Osteoblast (primary cell): ENCODE measurements around the gene SQSTM1. TPM values are rescaled to one million over a fixed set of nuclear protein-coding genes. Genes with fewer than 3 reads are reported as not detected.

Source experiments
- small RNA-seq: library from RNA; depleted of rRNA; stranded (forward); fragments of <200 nt; gene quantifications from one replicate; pipeline ENCODE3, GENCODE V24; 2012
- total RNA-seq: library from RNA; depleted of rRNA; stranded (reverse); fragments of >200 nt; gene quantifications from 2 replicates; pipeline ENCODE4 v1.2.3, GENCODE V29; 2012

Gene SQSTM1
- total RNA-seq, 1 donor, result 992 TPM

Small RNA genes within 50 kb of the gene (small RNA-seq; reads per million reads assigned to genes)
- gene MIR1229, result not detected
- not detected for gene RF00019

Other genes with a start within 250 kb of the SQSTM1 start
- 354 and 368 TPM in 2 replicates for gene HNRNPH1, start 197.2 kb upstream of the SQSTM1 start, total RNA-seq
- gene CBY3, start 139.9 kb upstream of the SQSTM1 start, total RNA-seq, result not detected in 2 replicates
- gene CANX, start 121.9 kb upstream of the SQSTM1 start, total RNA-seq, result 689 and 698 TPM in 2 replicates
- 12.4 and 14.1 TPM in 2 replicates for gene MAML1, start 88.1 kb upstream of the SQSTM1 start, total RNA-seq
- gene LTC4S, start 26.9 kb upstream of the SQSTM1 start, total RNA-seq, result 1.4 and 1.5 TPM in 2 replicates
- gene MGAT4B, start 14.0 kb upstream of the SQSTM1 start, total RNA-seq, result 90.5 and 95.9 TPM in 2 replicates
- gene MRNIP, start 37.9 kb downstream of the SQSTM1 start, total RNA-seq, result 10.1 and 12.7 TPM in 2 replicates
- 89.4 and 90.2 TPM in 2 replicates for gene TBC1D9B, start 87.0 kb downstream of the SQSTM1 start, total RNA-seq